HG02759 (cell line): ENCODE data around the gene GAB3.

Source experiments
- ATAC-seq: cut with Tn5 transposase; IDR thresholded peaks from one replicate; pipeline ENCODE4 v1.9.1; 2021; ENCODE audit warnings: mild to moderate bottlenecking, moderate library complexity; ENCODE audit not compliant: unreplicated experiment

Gene GAB3

GRCh38 chrX:154750301-154751202, at the start of gene GAB3:
GAB3 (minus strand) TSS chrX:154751077; CDS start chrX:154751025, 52 bp downstream.
- peak; percentile 72 for ATAC-seq

DNA sequence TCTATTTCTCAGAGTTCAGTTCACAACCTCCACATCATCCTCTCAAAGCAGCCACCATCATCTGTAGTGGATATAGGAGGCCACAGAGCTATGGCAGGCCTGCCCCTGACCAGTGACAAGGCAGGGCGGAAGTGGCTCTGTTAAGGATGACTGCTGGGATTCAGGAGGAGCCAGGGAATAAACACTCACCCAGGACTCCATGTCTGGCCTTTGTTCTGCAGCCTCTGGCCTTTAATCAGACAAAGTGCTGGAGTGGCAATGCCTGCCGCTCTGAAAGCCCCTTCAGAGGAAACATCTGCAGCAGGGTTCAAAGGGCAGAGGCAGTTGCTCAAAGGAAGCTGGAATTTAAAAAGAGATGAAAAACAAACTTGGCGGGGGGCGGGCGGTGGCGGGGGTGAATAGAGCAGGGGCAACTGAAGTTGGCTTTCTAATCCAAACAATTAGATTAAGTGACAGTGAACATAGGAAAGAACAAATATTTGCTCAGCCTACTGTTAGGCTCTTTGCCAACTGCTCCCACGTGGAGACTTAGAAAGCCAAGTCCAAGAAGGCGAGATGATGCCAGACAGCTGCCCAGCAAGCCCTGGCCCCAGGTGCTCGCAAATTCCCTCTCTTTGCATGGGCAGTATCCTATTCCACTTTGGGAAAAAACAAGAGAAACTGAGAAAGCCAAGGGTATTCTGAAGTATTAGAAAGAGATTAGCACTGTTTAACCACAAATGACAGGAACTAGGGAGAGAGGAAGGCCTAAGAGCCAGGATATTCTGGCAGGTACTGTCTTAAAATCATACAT, 48.9 kb upstream of the GAB3 start:
- ATAC-seq, result no peak

DNA sequence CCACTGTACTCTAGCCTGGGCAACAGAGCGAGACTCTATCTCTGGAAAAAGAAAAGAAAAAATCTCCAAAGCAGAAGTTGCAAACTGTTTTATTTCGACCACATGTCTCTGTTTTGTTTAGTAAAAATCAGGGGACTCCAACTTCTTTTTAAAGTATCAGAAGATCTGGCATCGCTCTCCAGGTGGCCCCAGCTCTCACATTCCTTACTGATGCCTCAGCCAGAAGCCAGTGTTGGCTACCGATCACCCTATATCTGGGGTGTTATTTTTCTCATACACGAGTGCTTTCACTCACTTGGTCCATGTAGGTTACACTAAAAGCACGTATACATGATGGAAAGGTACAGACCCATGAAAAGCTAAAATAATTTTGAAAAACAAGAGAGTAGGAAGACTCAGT, 46.1 kb upstream of the GAB3 start:
- no peak for ATAC-seq

GRCh38 chrX:154795016-154795415, 44.1 kb upstream of the GAB3 start:
- no peak for ATAC-seq

DNA sequence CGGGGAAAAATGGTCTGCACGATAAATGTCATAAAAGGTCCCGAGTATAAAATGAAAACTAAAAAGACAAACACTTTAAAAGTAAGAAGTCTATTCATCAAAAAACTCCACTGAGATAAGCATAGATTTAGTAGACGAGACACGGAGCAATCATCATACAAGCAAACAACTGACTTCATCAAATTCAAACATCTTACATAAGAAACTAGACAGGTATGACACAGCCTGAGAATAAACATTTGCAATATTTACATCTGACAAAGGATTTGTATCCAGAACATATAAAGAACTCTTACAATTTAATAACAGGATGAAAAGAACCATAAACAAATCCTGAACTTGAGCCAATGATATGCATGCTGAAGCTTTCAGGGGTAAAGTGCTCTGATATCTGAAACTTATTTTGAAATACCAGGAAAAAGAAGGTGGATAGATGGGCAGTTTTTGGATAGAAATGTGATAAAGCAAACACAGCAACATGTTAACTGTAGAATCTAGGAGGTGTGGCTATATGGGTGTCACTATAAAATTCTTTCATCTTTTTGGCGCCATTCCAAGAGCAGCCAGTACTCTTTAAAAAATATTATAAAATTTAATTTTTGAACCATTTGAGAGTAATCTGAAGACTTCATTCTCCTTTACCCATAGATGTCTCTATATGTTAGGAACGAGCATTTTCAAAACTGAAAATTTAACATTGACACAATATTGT, 42.4 kb upstream of the GAB3 start:
- ATAC-seq, result no peak

DNA sequence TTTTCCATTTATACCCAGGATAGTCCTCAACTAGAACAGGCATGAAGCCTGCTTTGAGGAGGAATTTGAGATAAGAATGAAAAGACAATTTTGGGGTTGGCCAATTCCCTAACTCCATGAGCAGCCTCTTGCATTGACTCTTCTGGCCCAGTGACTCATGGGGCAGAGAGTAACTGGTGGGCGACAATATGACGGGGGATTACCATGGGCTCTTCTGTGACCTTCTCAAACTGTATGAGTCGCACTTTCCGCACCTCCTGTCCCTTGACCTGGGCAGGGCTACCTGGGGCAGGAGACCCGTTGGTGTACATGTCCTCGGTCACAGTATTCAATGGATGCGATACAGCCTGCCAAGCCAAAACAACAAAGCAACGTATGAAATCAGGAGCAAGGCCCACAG, 41.1 kb upstream of the GAB3 start:
- ATAC-seq, result no peak

DNA sequence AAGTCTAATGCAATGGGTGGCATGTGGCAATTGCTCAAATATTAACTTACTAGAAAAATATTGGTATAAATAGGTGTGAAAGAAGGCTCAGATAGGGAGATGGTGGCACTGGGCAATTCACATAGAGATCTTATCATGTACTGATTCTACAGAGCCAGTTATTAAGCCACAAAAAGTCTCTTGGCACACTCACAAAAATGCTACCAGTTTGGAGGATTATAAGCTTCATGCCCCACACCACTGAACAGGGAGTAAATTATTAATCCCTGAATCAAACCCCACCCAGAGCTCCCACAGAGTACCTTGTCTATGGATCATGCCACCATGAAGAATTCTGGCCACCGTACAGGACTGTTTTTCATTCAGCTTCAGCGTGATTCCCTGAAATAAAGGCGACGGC, 40.6 kb upstream of the GAB3 start:
- ATAC-seq, result no peak

DNA sequence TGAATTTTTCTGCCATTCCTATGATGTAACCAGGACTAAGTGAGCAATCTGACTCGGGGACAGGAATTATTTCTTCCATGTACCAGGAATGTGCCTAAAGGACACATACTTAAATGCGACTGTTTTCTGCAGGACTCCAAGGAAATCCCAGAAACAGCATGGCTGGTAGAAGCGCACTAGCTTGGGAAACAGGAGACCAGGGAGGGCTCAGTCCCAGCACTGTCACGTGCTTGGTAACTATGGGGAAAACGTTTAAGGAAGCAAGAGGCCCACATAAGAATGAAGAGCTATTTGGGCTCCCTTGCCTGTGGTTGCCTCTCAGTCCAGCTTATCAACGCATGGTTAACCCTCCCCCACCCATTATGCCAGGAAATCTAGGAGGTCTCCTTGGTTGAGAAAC, 34.8 kb upstream of the GAB3 start:
- ATAC-seq, result no peak

- ATAC-seq, result no peak
Measured at GRCh38 chrX:154784149-154784995, 33.5 kb upstream of the GAB3 start.

- no peak for ATAC-seq
Measured at GRCh38 chrX:154780968-154781367, 30.1 kb upstream of the GAB3 start.

DNA sequence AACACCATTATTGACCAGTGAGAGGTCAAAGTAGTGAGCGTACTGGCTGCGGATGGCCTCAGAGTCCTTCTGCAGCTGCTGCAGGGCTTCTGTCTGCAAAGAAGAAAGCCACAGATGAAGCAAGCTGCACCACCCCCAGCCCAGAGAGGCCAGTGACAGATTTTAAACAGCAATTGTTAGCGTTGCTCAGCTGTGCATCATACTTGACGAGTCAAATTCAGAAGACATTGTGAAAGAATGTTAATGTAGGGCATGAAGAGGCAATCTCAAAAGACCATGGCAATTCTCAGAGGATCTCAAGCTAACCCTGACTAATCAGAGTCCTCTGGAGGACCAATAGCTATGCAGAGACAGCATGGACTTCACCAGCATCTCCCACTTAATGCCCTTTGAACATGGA, 28.4 kb upstream of the GAB3 start:
- no peak for ATAC-seq

- ATAC-seq, result no peak
Measured at GRCh38 chrX:154776753-154777152, 25.9 kb upstream of the GAB3 start.

DNA sequence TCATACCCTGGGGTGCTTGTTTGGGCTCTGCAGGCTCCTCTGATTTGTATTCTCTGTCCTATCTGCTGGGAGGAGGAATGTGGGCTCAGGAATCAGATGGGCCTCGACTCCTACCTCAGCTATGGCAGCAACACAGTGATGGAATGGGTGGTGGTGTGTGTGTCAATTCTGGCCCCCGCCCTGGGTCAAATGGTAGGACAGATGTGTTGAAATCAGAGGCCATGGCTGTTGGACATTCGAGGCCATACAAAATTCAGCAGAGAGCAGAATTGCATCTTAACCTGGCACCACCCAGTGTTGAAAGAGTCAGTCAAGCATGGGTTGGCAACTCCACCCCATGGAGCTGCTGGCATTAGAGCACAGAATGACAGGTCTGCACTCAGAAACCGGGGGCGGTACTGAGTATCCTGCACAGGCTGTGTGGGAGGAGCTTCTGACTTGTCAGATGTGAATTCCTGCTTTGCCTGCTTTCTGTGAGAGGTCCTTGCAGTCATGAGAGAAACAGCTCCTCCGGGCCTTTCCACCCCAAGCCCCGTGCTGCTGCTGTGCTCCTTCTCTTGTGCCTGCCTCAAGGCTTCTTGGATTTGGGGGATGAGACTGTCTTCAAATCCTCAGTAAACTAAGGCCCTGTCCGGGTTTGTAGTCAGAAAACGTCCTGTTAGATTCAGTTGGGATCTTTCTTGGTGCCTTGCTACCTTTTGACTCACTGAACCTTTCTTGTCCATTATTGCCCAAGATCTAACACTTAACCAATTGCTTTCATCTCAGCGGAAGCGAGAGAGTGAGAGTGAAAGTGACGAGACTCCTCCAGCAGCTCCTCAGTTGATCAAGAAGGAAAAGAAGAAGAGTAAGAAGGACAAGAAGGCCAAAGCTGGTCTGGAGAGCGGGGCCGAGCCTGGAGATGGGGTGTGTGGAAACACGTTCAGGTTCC, 24.8 kb upstream of the GAB3 start:
- ATAC-seq, result no peak

DNA sequence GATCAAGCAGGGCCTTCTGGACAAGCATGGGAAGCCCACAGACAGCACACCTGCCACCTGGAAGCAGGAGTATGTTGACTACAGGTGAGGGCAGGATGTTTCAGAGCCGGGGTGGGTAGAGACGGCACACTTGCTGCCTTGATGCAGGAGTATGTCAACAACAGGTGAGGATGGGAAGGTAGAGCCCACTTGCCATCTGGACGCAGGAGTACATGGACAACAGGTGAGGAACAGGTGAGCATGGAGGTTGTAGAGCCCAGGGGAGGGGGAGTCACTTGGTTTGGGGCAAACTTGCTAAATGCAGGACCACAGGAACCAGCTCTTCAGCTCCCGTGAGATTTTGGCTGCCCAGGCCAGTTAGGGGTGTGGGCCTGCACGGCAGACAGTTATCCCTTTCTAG, 23.7 kb upstream of the GAB3 start:
- ATAC-seq, result no peak

GRCh38 chrX:154762537-154763296, 11.8 kb upstream of the GAB3 start, which contains the start of gene DKC1:
DKC1 (plus strand) TSS chrX:154762864; CDS start chrX:154762966, 102 bp downstream.
- peak; percentile 89 for ATAC-seq

- no peak for ATAC-seq
Measured at GRCh38 chrX:154761977-154762536, 11.2 kb upstream of the GAB3 start.

DNA sequence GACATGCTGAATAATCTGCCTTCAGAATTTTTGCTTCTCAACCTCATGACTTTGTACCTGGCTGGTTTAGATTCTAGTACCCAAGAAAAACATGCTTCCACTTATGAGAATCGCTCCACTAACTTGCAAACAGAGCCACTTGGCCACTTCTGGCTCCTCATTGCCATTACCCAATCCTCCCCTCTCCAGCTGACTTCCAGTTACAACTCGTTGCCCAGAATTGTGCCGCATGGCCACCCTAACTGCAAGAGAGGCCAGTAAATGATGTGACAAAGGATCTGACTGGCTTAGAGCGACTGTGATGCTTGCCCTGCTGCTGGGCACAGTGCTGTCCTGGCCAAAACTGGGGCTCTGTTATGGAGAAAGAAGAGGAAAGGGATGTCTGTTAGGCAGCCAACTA, 7.8 kb upstream of the GAB3 start:
- no peak for ATAC-seq

- ATAC-seq, result no peak
Measured at GRCh38 chrX:154751669-154752271, 893 bp upstream of the GAB3 start.
